ENCODE results near the gene WNT5A. TPM values are rescaled to one million over a fixed set of nuclear protein-coding genes. Genes with fewer than 3 reads are reported as not detected.

WNT5A gene
- polyA plus RNA-seq, 1 donor (not counting 4 experiments of a cell fraction or from before 2014, with no cell fraction given) = 9.4 TPM

DNA sequence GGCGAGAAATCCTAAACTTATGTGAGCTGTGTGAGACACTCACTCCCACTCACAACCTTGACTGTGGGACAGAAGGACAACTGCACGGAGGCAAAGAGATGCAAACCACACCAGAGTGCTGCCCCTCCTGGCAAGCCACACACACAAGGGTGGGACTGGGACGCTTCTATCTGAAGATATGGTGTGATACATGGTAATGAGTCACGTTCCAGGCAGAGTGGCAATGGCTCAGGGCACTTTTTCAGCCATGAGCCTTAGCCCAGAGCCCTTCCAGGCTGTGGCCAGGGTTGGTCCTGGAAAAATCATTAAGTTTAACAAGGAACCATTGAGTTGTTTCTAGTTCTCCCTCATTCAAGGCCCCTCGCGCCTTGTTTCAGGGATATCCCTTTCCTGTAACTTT lies 56.1 kb downstream of the WNT5A start:
- no peak overlapping the region for H3K4me2 ChIP-seq (ENCODE audit: control insufficient read depth, extremely low read depth, insufficient read depth, low read depth, low read length)
- no peaks in the 10 kb centered on the region for H3K4me1 ChIP-seq (ENCODE audit: control insufficient read depth, extremely low read depth, insufficient read depth, low read length)
- no peak overlapping the region for H3K9ac ChIP-seq (ENCODE audit: control insufficient read depth, extremely low read depth, insufficient read depth, low read length)
- dilution Hi-C loops (cut with MboI; ENCODE audit: extremely low pct_ligation_motif_present, low sequenced_read_pairs) = no loop called here
- no peak overlapping the region for H3K27ac ChIP-seq (ENCODE audit: control insufficient read depth, insufficient read depth, low read length)
- no peaks in the 10 kb centered on the region for H3K9me1 ChIP-seq (ENCODE audit: control insufficient read depth, extremely low read depth, insufficient read depth, low read length)
- no peaks in the 10 kb centered on the region for H3K79me2 ChIP-seq (ENCODE audit: control insufficient read depth, insufficient read depth, low read length)
- no peak for TF ChIP-seq EZH2 (IDR thresholded peaks at IDR 0.05; ENCODE audit: low read length)
- TF ChIP-seq, protein P1, sequence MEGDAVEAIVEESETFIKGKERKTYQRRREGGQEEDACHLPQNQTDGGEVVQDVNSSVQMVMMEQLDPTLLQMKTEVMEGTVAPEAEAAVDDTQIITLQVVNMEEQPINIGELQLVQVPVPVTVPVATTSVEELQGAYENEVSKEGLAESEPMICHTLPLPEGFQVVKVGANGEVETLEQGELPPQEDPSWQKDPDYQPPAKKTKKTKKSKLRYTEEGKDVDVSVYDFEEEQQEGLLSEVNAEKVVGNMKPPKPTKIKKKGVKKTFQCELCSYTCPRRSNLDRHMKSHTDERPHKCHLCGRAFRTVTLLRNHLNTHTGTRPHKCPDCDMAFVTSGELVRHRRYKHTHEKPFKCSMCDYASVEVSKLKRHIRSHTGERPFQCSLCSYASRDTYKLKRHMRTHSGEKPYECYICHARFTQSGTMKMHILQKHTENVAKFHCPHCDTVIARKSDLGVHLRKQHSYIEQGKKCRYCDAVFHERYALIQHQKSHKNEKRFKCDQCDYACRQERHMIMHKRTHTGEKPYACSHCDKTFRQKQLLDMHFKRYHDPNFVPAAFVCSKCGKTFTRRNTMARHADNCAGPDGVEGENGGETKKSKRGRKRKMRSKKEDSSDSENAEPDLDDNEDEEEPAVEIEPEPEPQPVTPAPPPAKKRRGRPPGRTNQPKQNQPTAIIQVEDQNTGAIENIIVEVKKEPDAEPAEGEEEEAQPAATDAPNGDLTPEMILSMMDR (optimal IDR thresholded peaks at IDR 0.05 in 1 of 3, IDR thresholded peaks at IDR 0.05 in 1 of 3, conservative IDR thresholded peaks at IDR 0.05 in 1 of 3; ENCODE audit: extremely low read depth in 1 of 3, insufficient read depth in 2 of 3, low read length in 3 of 3) = no peak
- DNase-seq (ENCODE audit: low read depth, low spot score) = no peak
- FAIRE-seq = no peak
- no peaks in the 10 kb centered on the region for H4K20me1 ChIP-seq (ENCODE audit: control insufficient read depth, extremely low read depth, insufficient read depth, low read length)
- no peaks in the 10 kb centered on the region for H3K36me3 ChIP-seq (ENCODE audit: control insufficient read depth in 2 of 2, extremely low read depth in 1 of 2, insufficient read depth in 2 of 2, low read length in 2 of 2)
- no peaks in the 10 kb centered on the region for H3K9me3 ChIP-seq (ENCODE audit: control insufficient read depth, low read depth, low read length)
- H3K27me3 ChIP-seq (ENCODE audit: control insufficient read depth, extremely low read depth, insufficient read depth, low read length) = no peaks in the 10 kb centered on the region
- no peak overlapping the region for H3K4me3 ChIP-seq (ENCODE audit: control insufficient read depth in 2 of 3, extremely low read depth in 1 of 3, insufficient read depth in 2 of 3, low read depth in 1 of 3, low read length in 3 of 3)
- H2AFZ ChIP-seq (ENCODE audit: control insufficient read depth, low read length) = no peak overlapping the region

DNA sequence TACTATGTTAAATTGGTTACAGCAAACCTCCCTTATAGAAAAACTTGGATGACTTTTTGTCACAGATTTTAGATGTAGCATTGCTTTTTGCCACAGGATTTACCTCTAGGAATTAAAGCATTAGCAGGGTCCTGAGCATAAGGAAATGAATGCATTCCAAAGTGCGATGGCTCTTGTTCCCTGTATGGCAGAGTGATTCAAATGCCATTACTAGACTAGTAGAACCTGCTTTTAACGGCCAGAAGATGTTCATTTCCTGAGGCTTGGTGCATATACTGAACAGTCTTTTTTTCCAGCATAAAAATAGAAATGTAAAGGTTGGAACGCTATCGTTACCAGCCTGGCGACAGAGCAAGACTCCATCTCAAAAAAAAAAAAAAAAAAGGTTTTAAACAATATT lies 59.4 kb downstream of the WNT5A start:
- FAIRE-seq (no peak), DNase-seq (ENCODE audit: low read depth, low spot score) (no peak)
- Histone ChIP-seq H3K36me3 (ENCODE audit: control insufficient read depth in 2 of 2, extremely low read depth in 1 of 2, insufficient read depth in 2 of 2, low read length in 2 of 2) (no peaks in the 10 kb centered on the region), H3K27ac (ENCODE audit: control insufficient read depth, insufficient read depth, low read length) (no peak overlapping the region), H3K9me1 (ENCODE audit: control insufficient read depth, extremely low read depth, insufficient read depth, low read length) (no peaks in the 10 kb centered on the region), H3K79me2 (ENCODE audit: control insufficient read depth, insufficient read depth, low read length) (no peaks in the 10 kb centered on the region), H3K4me3 (ENCODE audit: control insufficient read depth in 2 of 3, extremely low read depth in 1 of 3, insufficient read depth in 2 of 3, low read depth in 1 of 3, low read length in 3 of 3) (no peak overlapping the region), H3K4me2 (ENCODE audit: control insufficient read depth, extremely low read depth, insufficient read depth, low read depth, low read length) (no peak overlapping the region), H2AFZ (ENCODE audit: control insufficient read depth, low read length) (no peak overlapping the region), H3K27me3 (ENCODE audit: control insufficient read depth, extremely low read depth, insufficient read depth, low read length) (no peaks in the 10 kb centered on the region), H3K4me1 (ENCODE audit: control insufficient read depth, extremely low read depth, insufficient read depth, low read length) (no peaks in the 10 kb centered on the region), H3K9me3 (ENCODE audit: control insufficient read depth, low read depth, low read length) (no peaks in the 10 kb centered on the region), H4K20me1 (ENCODE audit: control insufficient read depth, extremely low read depth, insufficient read depth, low read length) (no peaks in the 10 kb centered on the region), H3K9ac (ENCODE audit: control insufficient read depth, extremely low read depth, insufficient read depth, low read length) (no peak overlapping the region)
- TF ChIP-seq, protein P1 (optimal IDR thresholded peaks at IDR 0.05 in 1 of 3, IDR thresholded peaks at IDR 0.05 in 1 of 3, conservative IDR thresholded peaks at IDR 0.05 in 1 of 3; ENCODE audit: extremely low read depth in 1 of 3, insufficient read depth in 2 of 3, low read length in 3 of 3) = no peak
- TF ChIP-seq EZH2 (IDR thresholded peaks at IDR 0.05; ENCODE audit: low read length) = no peak
- dilution Hi-C loops (cut with MboI; ENCODE audit: extremely low pct_ligation_motif_present, low sequenced_read_pairs) = no loop called here
